ENCODE data around the gene ANKFN1.

The ANKFN1 gene

GRCh38 chr17:56416682-56417351 is 263.5 kb downstream of the ANKFN1 start:
- Mint-ChIP-seq H3K4me3 (no peak overlapping the region), H3K36me3 (ENCODE audit: low read depth) (no peaks in the 10 kb centered on the region), H3K9me3 (peaks cover 8% of the 10 kb centered on the region), H3K4me1 (ENCODE audit: low read depth) (peaks cover 9% of the 10 kb centered on the region), H3K27me3 (no peaks in the 10 kb centered on the region), H3K27ac (no peak overlapping the region)
- intact Hi-C loops (cut with micrococcal nuclease): no loop called here

GRCh38 chr17:56424005-56424404 is 270.7 kb downstream of the ANKFN1 start:
- no peaks in the 10 kb centered on the region for H3K4me1 Mint-ChIP-seq (ENCODE audit: low read depth)
- H3K36me3 Mint-ChIP-seq (ENCODE audit: low read depth): no peaks in the 10 kb centered on the region
- H3K27ac Mint-ChIP-seq: no peak overlapping the region
- no peaks in the 10 kb centered on the region for H3K27me3 Mint-ChIP-seq
- H3K4me3 Mint-ChIP-seq: no peak overlapping the region
- no peaks in the 10 kb centered on the region for H3K9me3 Mint-ChIP-seq
- intact Hi-C loops (cut with micrococcal nuclease): no loop called here

- Mint-ChIP-seq H3K4me1 (ENCODE audit: low read depth) (no peaks in the 10 kb centered on the region), H3K36me3 (ENCODE audit: low read depth) (no peaks in the 10 kb centered on the region), H3K9me3 (no peaks in the 10 kb centered on the region), H3K4me3 (no peak overlapping the region), H3K27ac (no peak overlapping the region), H3K27me3 (no peaks in the 10 kb centered on the region)
- intact Hi-C loops (cut with micrococcal nuclease): no loop called here
These were observed 271.3 kb downstream of the ANKFN1 start for GRCh38 chr17:56424543-56425044.

GRCh38 chr17:56425483-56425882 is 272.2 kb downstream of the ANKFN1 start:
- no peaks in the 10 kb centered on the region for H3K4me1 Mint-ChIP-seq (ENCODE audit: low read depth)
- no peak overlapping the region for H3K4me3 Mint-ChIP-seq

GRCh38 chr17:56426901-56427300 is 273.6 kb downstream of the ANKFN1 start:
- intact Hi-C loops (cut with micrococcal nuclease): no loop called here
- H3K4me3 Mint-ChIP-seq: no peak overlapping the region
- no peaks in the 10 kb centered on the region for H3K4me1 Mint-ChIP-seq (ENCODE audit: low read depth)
- no peak overlapping the region for H3K27ac Mint-ChIP-seq
- no peaks in the 10 kb centered on the region for H3K9me3 Mint-ChIP-seq
- no peaks in the 10 kb centered on the region for H3K36me3 Mint-ChIP-seq (ENCODE audit: low read depth)
- no peaks in the 10 kb centered on the region for H3K27me3 Mint-ChIP-seq

More at GRCh38 chr17:56425483-56425882, 272.2 kb downstream of the ANKFN1 start:
- H3K27ac Mint-ChIP-seq: no peak overlapping the region
- intact Hi-C loops (cut with micrococcal nuclease): no loop called here
- no peaks in the 10 kb centered on the region for H3K27me3 Mint-ChIP-seq
- no peaks in the 10 kb centered on the region for H3K36me3 Mint-ChIP-seq (ENCODE audit: low read depth)
- no peaks in the 10 kb centered on the region for H3K9me3 Mint-ChIP-seq

GRCh38 chr17:56431736-56432135 is 278.5 kb downstream of the ANKFN1 start:
- no peak overlapping the region for H3K27ac Mint-ChIP-seq
- H3K4me3 Mint-ChIP-seq: no peak overlapping the region
- no peaks in the 10 kb centered on the region for H3K27me3 Mint-ChIP-seq
- H3K36me3 Mint-ChIP-seq (ENCODE audit: low read depth): no peaks in the 10 kb centered on the region
- H3K9me3 Mint-ChIP-seq: no peaks in the 10 kb centered on the region
- intact Hi-C loops (cut with micrococcal nuclease): no loop called here
- H3K4me1 Mint-ChIP-seq (ENCODE audit: low read depth): no peaks in the 10 kb centered on the region

- no peaks in the 10 kb centered on the region for H3K27me3 Mint-ChIP-seq
- H3K4me3 Mint-ChIP-seq: no peak overlapping the region
- H3K9me3 Mint-ChIP-seq: no peaks in the 10 kb centered on the region
- H3K4me1 Mint-ChIP-seq (ENCODE audit: low read depth): no peaks in the 10 kb centered on the region
- H3K27ac Mint-ChIP-seq: no peak overlapping the region
- intact Hi-C loops (cut with micrococcal nuclease): no loop called here
- no peaks in the 10 kb centered on the region for H3K36me3 Mint-ChIP-seq (ENCODE audit: low read depth)
These were observed 279.2 kb downstream of the ANKFN1 start for GRCh38 chr17:56432443-56432842.

GRCh38 chr17:56434610-56435009 is 281.3 kb downstream of the ANKFN1 start:
- H3K27me3 Mint-ChIP-seq: no peaks in the 10 kb centered on the region
- H3K36me3 Mint-ChIP-seq (ENCODE audit: low read depth): no peaks in the 10 kb centered on the region
- intact Hi-C loops (cut with micrococcal nuclease): no loop called here
- H3K9me3 Mint-ChIP-seq: no peaks in the 10 kb centered on the region
- H3K4me1 Mint-ChIP-seq (ENCODE audit: low read depth): peaks cover 7% of the 10 kb centered on the region
- no peak overlapping the region for H3K4me3 Mint-ChIP-seq
- no peak overlapping the region for H3K27ac Mint-ChIP-seq

GRCh38 chr17:56436142-56436541 is 282.9 kb downstream of the ANKFN1 start:
- H3K4me3 Mint-ChIP-seq: no peak overlapping the region
- intact Hi-C loops (cut with micrococcal nuclease): no loop called here
- no peak overlapping the region for H3K27ac Mint-ChIP-seq
- H3K9me3 Mint-ChIP-seq: no peaks in the 10 kb centered on the region
- H3K4me1 Mint-ChIP-seq (ENCODE audit: low read depth): peaks cover 7% of the 10 kb centered on the region
- H3K27me3 Mint-ChIP-seq: no peaks in the 10 kb centered on the region
- no peaks in the 10 kb centered on the region for H3K36me3 Mint-ChIP-seq (ENCODE audit: low read depth)

- Mint-ChIP-seq H3K27ac (no peak overlapping the region), H3K27me3 (no peaks in the 10 kb centered on the region), H3K4me1 (ENCODE audit: low read depth) (peaks cover 7% of the 10 kb centered on the region), H3K36me3 (ENCODE audit: low read depth) (no peaks in the 10 kb centered on the region), H3K9me3 (no peaks in the 10 kb centered on the region), H3K4me3 (no peak overlapping the region)
- intact Hi-C loops (cut with micrococcal nuclease): no loop called here
These were observed 287.1 kb downstream of the ANKFN1 start for GRCh38 chr17:56440419-56440818.

GRCh38 chr17:56441308-56441707 is 288.0 kb downstream of the ANKFN1 start:
- H3K4me3 Mint-ChIP-seq: no peak overlapping the region
- H3K36me3 Mint-ChIP-seq (ENCODE audit: low read depth): no peaks in the 10 kb centered on the region
- H3K27me3 Mint-ChIP-seq: no peaks in the 10 kb centered on the region
- no peaks in the 10 kb centered on the region for H3K9me3 Mint-ChIP-seq
- intact Hi-C loops (cut with micrococcal nuclease): no loop called here
- no peak overlapping the region for H3K27ac Mint-ChIP-seq
- peaks cover 7% of the 10 kb centered on the region for H3K4me1 Mint-ChIP-seq (ENCODE audit: low read depth)

- H3K4me3 Mint-ChIP-seq: no peak overlapping the region
- no peaks in the 10 kb centered on the region for H3K9me3 Mint-ChIP-seq
- no peaks in the 10 kb centered on the region for H3K27me3 Mint-ChIP-seq
- no peak overlapping the region for H3K27ac Mint-ChIP-seq
- no peaks in the 10 kb centered on the region for H3K4me1 Mint-ChIP-seq (ENCODE audit: low read depth)
- intact Hi-C loops (cut with micrococcal nuclease): no loop called here
- H3K36me3 Mint-ChIP-seq (ENCODE audit: low read depth): no peaks in the 10 kb centered on the region
These were observed 292.6 kb downstream of the ANKFN1 start for GRCh38 chr17:56445692-56446411.

GRCh38 chr17:56447171-56447570 is 293.9 kb downstream of the ANKFN1 start:
- no peaks in the 10 kb centered on the region for H3K4me1 Mint-ChIP-seq (ENCODE audit: low read depth)
- no peaks in the 10 kb centered on the region for H3K36me3 Mint-ChIP-seq (ENCODE audit: low read depth)
- no peak overlapping the region for H3K4me3 Mint-ChIP-seq
- H3K27ac Mint-ChIP-seq: no peak overlapping the region
- H3K9me3 Mint-ChIP-seq: no peaks in the 10 kb centered on the region
- no peaks in the 10 kb centered on the region for H3K27me3 Mint-ChIP-seq
- intact Hi-C loops (cut with micrococcal nuclease): no loop called here

GRCh38 chr17:56448371-56448770 is 295.1 kb downstream of the ANKFN1 start:
- H3K36me3 Mint-ChIP-seq (ENCODE audit: low read depth): no peaks in the 10 kb centered on the region
- H3K27ac Mint-ChIP-seq: no peak overlapping the region
- intact Hi-C loops (cut with micrococcal nuclease): no loop called here
- no peaks in the 10 kb centered on the region for H3K4me1 Mint-ChIP-seq (ENCODE audit: low read depth)
- H3K4me3 Mint-ChIP-seq: no peak overlapping the region
- no peaks in the 10 kb centered on the region for H3K9me3 Mint-ChIP-seq
- H3K27me3 Mint-ChIP-seq: no peaks in the 10 kb centered on the region
